Esophagus mucosa (tissue), 1 donor: ENCODE measurements around the gene MAOB. TPM values are rescaled to one million over a fixed set of nuclear protein-coding genes. Genes with fewer than 3 reads are reported as not detected.

Experiments used
- ATAC-seq: fragments of 200-7000 bp; cut with Tn5 transposase; one replicate; pipeline ENCODE4 v1.9.1; 2020
- total RNA-seq: library from RNA; stranded (reverse); gene quantifications from one replicate; pipeline ENCODE4 v1.2.4, GENCODE V29; 2023
- donor health status: DM: yes; HTN: yes; CAD: no.

Gene MAOB
- total RNA-seq, 1 donor from 2014 or later, result 5.5 TPM

GRCh38 chrX:43860646-43861370 lies 21.4 kb downstream of the MAOB start:
- peak; percentile 31 for ATAC-seq

DNA sequence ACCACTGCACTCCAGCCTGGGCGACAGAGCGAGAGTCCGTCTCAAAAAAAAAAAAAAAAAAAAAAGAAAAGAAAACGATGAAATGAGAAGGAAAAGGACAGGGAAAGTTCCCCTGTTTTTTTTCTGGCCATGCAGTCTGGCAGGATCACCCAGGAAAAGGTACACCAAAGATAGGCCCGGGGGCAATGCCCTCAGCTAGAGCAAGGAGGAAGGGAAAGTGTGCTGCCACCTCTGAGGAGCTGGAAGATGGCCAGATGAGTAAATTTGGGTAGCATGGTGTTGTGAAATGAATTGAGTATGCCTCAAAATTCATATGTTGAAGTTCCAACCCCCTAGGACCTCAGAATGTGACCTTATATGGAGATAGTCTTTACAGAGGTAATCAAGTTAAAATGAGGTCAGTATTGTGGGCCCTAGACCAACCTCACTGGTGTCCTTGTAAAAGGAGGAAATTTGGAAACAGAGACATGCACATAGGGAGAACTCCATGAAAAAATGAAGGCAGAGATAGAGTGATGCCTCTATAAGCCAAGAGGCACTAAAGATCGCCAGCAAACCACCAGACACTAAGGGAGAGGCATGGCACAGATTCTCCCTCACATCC lies 28.9 kb downstream of the MAOB start:
- no peak for ATAC-seq

DNA sequence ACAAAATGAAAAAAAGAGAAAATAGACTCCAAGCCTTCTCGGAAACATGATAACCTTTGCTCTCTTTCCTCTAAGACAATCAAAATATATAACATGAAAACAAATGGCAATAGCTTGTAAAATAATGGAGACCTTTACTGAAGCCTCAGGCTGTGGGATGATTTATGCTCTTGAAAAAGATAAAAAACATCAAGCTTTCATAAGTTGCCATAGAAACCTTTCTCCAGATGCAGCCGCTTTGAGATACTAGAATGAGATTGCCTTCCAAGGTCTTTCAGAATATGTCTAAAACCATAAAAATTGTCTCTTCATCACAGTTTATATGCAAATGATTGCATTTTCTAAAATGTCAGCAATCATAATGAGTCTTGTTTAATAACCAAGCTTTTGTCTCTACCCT lies 31.6 kb downstream of the MAOB start:
- no peak for ATAC-seq

- no peak for ATAC-seq
Observed at GRCh38 chrX:43849173-43849572, 33.1 kb downstream of the MAOB start.

- ATAC-seq, result no peak
Observed at GRCh38 chrX:43847352-43847751, 34.9 kb downstream of the MAOB start.

DNA sequence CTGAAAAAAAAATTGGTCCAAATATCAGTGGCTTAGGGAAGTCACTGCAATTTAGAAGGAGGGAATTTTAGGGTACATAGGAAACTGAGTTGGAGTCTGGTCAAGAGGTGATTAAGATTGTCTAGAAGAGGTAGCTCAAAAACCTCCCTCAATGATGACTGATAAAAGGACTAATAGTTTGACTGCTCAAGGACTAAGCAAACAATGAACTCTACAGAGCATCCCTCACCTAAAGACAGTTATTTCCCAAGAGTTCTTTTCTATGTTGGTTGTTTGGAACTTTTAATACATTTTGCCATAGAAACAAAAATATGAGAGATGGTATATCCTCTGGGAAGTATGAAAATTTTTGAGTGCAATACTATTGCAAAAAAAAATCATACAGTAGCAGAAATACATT lies 35.7 kb downstream of the MAOB start:
- ATAC-seq, result no peak

- ATAC-seq, result no peak
Observed at GRCh38 chrX:43845776-43846175, 36.5 kb downstream of the MAOB start.

DNA sequence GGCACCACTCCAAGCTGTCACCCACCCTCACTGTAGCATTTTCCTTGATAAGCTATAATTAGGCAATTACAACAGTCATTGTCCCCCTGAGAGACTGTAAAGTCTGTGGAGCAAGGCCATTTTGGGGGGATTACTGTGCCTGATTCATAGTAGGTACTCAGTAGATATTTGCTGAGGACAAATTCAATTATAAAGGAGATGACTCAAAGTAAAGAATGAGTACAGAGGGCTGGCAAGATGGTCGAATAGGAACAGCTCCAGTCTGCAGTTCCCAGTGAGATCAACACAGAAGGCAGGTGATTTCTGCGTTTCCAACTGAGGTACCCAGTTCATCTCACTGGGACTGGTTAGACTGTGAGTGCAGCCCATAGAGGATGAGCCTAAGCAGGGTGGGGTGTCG lies 42.0 kb downstream of the MAOB start:
- ATAC-seq, result no peak

DNA sequence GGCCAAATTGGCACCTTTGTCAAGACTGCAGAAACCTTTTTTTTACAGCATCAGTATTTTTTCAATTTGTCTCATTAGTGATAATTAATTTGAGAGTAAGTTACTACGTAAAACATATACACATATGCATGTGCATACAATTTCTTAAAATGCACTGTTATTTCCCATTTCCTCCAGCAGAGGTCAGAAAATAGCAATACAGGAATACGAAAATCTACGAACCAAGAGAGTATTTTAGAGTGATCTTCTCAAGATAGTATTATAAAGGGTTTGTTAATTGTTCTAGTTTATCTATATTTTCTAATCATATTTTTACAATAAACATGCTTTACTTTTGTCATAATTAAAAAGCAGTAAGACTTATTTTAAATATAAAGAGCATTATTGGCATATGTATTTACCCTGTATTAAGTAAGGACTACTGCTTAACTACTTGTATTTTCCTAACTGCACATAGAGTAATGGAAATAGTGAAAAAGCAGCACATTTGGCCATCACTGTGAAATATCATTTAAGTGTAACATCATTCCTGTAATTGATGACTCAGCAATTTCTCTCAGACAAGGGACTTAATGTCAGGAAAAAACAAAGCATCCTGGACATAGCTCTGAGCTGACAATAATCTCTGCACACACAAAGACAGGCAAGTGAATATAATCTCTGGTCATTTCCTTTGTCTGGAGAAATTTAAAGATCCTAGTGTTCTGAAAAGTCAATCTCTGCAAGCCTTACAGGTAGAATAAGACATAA lies 45.6 kb downstream of the MAOB start:
- no peak for ATAC-seq

DNA sequence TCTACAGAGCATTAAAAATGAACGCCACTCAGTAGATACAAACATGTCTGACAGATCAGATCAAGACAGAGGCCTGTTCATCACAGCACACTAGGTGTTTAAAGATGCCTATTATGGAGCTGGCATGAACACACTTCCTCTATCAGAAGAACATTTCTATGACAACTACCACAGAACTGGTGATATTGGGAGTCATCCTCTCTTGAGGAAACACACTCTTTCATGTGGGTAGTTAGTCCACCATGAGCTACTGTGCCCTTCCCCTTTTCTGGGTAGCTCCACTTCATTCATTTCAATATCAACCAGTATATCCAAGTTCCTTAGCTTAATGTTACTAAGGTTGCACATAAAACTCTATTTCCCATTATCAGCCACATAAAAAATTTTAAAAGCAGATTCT lies 46.7 kb downstream of the MAOB start:
- ATAC-seq, result no peak

GRCh38 chrX:43827791-43828190 lies 54.5 kb downstream of the MAOB start:
- no peak for ATAC-seq

DNA sequence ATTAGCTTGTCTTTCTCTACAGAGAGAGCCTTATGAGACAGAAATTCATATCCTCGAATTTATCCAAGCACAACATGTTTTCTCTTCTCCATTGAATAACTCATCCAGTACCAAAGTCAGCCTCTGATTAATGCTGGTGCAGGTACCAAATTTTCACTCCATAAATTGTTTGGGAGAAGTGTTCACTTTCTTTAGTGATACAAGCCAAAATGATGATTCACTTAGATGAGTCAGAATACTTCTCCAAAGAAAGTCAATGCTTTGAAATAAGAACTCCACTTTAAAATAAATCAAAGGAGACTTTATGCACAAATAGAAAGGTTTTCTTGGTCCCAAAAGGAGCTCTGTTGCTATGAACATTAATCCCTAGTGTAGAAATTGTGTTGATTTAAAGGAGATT lies 60.2 kb downstream of the MAOB start:
- ATAC-seq, result no peak

DNA sequence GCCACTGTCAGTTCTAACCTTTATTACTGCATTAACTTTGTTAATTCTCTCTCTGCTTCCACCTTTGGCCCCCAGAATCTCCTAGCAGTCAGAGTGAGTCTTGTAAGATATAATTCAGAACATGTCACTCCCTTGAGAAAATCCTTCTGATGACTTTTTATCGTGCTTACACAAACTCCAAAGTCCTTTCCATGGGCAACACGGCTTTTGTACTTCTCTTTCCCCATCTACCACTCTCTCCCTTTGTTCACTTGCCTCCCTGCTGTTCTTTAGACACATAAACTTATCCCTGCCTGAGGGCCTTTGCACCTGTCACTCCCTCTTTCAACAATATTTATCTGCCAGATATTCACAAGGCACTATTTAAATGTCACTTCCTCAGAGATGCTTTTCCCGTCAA lies 64.8 kb downstream of the MAOB start:
- ATAC-seq, result no peak

- no peak for ATAC-seq
Observed at GRCh38 chrX:43815209-43815608, 67.0 kb downstream of the MAOB start.

DNA sequence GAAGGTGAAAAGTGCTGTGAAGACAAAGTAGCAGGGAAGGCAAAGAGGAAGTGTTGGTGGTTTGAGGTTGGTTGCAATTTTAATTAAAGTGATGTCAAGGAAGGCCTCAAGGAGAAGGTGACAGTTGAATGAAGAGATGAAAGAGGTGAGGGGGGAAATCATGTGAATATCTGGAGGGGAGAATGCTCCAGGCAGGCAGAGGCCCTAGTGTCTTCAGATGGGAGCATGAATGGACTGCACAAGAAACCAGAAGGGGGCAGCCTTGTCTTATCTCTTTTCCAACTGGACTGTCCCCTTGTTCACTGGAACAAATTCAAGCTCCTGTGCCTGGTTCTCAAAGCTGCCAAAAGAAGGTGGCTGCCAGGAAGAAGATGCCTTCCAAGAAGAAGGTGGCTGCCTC lies 68.4 kb downstream of the MAOB start:
- ATAC-seq, result no peak

- no peak for ATAC-seq
Observed at GRCh38 chrX:43813319-43813718, 68.9 kb downstream of the MAOB start.

DNA sequence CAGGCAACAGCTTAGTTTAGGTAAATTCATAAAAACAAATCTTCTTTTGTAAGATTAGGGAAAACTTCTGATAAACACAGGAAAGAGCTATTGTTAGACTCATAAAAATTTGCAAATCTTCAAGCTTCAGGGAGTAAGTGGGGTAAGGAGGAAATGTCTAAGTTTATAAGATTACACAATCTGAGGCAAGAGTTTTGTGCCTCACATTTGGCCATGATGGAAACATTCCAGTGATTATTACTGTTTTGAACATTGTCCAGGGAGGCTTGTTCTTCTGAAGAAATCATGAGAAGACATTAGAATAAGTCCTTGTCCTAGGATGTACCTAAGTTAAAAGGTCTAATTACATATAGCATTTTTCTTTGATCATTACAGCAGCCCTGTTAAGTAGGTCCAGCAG lies 72.8 kb downstream of the MAOB start:
- ATAC-seq, result no peak

DNA sequence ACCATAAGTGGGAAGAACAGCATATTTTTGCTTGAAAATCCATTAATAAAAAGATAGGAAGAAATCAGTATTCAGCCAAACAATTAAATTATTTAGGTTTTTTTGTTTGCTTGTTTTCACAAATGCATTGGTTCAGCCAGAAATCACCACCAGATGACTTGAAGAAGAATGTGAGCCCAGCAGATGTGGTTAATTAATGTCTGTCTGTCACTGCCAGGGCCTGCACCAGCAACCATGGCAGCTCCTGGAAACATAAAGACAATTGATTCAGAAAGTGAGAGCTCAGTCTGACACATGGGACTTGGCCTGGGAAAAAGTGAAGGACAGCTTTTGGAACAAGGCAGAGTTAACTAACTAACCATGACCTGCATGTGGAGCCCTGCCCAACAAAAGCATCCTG lies 74.0 kb downstream of the MAOB start:
- ATAC-seq, result no peak

GRCh38 chrX:43805579-43805978 lies 76.7 kb downstream of the MAOB start:
- no peak for ATAC-seq

GRCh38 chrX:43804021-43804420 lies 78.2 kb downstream of the MAOB start:
- no peak for ATAC-seq

- no peak for ATAC-seq
Observed at GRCh38 chrX:43785930-43786591, 96.2 kb downstream of the MAOB start.

GRCh38 chrX:43758044-43758443 lies 124.2 kb downstream of the MAOB start:
- ATAC-seq, result no peak

DNA sequence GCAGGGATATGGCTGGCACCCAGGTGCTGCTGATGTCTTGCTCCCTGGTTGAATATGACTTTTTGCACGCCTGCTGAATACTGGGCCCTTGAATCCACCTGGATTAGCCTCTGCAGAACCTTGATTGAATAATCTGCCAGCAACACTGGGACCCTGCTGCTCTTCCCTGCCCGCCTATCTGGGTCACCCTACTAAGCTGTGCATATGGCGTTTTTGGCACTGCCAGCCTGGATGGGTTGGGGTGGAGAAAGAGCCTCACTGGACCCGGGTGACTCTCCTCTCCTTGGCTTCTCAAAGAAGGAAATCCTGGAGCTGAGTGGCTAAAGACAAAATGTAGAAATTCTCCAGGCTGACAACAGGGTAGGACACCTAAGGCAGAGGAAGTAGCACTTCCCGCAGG lies 126.2 kb downstream of the MAOB start:
- no peak for ATAC-seq
